ENCODE data around the gene ALKBH5.

DNA sequence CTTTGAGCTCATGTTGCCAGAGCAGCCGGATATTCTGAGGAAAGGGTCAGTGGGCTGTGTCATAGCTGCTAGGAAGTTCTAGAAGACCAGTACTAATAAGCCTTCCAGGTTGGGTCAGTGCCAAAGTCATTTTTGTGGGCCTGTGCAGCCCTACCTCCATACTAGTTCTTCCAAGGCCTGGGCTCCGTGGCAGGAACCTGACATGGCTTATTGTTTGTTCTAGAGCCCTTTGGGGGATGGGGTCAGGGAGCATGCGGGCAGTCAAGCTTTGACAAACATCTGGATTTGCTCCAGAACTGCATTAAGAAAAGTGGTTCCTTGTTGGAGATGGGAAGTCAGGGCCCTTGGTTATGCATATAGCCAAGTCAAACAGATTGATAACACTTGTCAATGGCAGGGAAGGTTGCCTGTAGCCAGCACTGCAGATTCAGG lies 7.6 kb downstream of the ALKBH5 start:
- TF ChIP-seq, protein P1, sequence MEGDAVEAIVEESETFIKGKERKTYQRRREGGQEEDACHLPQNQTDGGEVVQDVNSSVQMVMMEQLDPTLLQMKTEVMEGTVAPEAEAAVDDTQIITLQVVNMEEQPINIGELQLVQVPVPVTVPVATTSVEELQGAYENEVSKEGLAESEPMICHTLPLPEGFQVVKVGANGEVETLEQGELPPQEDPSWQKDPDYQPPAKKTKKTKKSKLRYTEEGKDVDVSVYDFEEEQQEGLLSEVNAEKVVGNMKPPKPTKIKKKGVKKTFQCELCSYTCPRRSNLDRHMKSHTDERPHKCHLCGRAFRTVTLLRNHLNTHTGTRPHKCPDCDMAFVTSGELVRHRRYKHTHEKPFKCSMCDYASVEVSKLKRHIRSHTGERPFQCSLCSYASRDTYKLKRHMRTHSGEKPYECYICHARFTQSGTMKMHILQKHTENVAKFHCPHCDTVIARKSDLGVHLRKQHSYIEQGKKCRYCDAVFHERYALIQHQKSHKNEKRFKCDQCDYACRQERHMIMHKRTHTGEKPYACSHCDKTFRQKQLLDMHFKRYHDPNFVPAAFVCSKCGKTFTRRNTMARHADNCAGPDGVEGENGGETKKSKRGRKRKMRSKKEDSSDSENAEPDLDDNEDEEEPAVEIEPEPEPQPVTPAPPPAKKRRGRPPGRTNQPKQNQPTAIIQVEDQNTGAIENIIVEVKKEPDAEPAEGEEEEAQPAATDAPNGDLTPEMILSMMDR (conservative IDR thresholded peaks at IDR 0.05; ENCODE audit: low read depth, low read length), result no peak
- no peak for TF ChIP-seq EZH2 (IDR thresholded peaks at IDR 0.05; ENCODE audit: borderline replicate concordance, low read depth, low read length, poor library complexity, severe bottlenecking)

All from A673 (cell line).